PFSK-1 (cell line): ENCODE data around the gene EFHC2.

Source experiments
- POLR2AphosphoS5 ChIP-seq: IDR thresholded peaks from 2 replicates; pipeline ENCODE4 v1.6.1; 2012; ENCODE audit warnings: low read depth, mild to moderate bottlenecking, control low read depth, low read length, moderate library complexity
- SIN3A ChIP-seq: IDR thresholded peaks from 2 replicates; pipeline ENCODE4 v1.6.1; 2012; ENCODE audit warnings: mild to moderate bottlenecking, low read length, moderate library complexity, borderline replicate concordance; ENCODE audit not compliant: insufficient read depth
- TF ChIP-seq, protein P1 (sequence below), 2 experiments: IDR thresholded peaks; 2 replicates each; pipeline versions ENCODE4 v1.6.1 to v1.8.0; 2011 to 2012; ENCODE audit warnings: low read depth in 2 of 2, low read length in 2 of 2, control low read depth in 1 of 2, inconsistent platforms in 1 of 2, mild to moderate bottlenecking in 1 of 2, moderate library complexity in 1 of 2; ENCODE audit not compliant: insufficient read depth in 1 of 2

DNA sequence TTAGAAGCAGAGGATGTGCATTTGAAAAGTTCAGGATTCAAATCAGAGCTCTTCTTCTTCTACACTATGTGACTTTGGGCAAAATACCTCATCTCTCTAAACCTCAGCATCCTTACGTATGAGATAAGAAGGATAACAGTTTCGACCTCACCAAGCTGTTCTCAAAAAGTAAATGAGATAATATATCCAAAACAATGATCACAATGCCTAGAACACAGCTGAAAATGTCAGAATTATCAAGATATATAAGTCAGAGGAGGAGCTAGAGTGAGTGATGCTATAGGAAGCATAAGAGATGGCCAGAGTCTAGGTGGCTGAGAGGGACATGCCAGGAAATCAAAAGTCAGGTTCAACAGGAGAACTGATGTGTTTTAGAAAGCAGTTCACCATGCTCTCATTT, 168.0 kb downstream of the EFHC2 start:
- no peak for TF ChIP-seq POLR2AphosphoS5
- TF ChIP-seq, protein P1, sequence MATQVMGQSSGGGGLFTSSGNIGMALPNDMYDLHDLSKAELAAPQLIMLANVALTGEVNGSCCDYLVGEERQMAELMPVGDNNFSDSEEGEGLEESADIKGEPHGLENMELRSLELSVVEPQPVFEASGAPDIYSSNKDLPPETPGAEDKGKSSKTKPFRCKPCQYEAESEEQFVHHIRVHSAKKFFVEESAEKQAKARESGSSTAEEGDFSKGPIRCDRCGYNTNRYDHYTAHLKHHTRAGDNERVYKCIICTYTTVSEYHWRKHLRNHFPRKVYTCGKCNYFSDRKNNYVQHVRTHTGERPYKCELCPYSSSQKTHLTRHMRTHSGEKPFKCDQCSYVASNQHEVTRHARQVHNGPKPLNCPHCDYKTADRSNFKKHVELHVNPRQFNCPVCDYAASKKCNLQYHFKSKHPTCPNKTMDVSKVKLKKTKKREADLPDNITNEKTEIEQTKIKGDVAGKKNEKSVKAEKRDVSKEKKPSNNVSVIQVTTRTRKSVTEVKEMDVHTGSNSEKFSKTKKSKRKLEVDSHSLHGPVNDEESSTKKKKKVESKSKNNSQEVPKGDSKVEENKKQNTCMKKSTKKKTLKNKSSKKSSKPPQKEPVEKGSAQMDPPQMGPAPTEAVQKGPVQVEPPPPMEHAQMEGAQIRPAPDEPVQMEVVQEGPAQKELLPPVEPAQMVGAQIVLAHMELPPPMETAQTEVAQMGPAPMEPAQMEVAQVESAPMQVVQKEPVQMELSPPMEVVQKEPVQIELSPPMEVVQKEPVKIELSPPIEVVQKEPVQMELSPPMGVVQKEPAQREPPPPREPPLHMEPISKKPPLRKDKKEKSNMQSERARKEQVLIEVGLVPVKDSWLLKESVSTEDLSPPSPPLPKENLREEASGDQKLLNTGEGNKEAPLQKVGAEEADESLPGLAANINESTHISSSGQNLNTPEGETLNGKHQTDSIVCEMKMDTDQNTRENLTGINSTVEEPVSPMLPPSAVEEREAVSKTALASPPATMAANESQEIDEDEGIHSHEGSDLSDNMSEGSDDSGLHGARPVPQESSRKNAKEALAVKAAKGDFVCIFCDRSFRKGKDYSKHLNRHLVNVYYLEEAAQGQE (IDR thresholded peaks at IDR 0.05; ENCODE audit: insufficient read depth in 1 of 2, low read depth in 2 of 2, low read length in 2 of 2), result no peak
- TF ChIP-seq SIN3A, result no peak
